A549 (cell line): Measurements from ENCODE around the gene UTP25. TPM values are rescaled to one million over a fixed set of nuclear protein-coding genes. Genes with fewer than 3 reads are reported as not detected.
"Not testable (repeated sequence)": the region's sequence is repeated elsewhere in the genome, so short reads cannot be mapped to it uniquely, and the experiment has no call there.

Experiments
- ATAC-seq, 2 experiments: fragments of 200-7000 bp in 1 of 2; fragments of >200 bp in 1 of 2; cut with Nextera tagmentation in 1 of 2; cut with Tn5 transposase in 1 of 2; 3 replicates each; pipeline versions ENCODE4 v1.8.0 to v1.9.1; 2018 to 2020; ENCODE audit warnings: mild to moderate bottlenecking in 1 of 2, moderate library complexity in 1 of 2
- CTCF ChIA-PET: fragments of 300-600 bp; sonication (Branson Sonifier 250); formaldehyde crosslinking; extraction: SDS; loops from one replicate; lab custom pipeline; 2021; ENCODE audit warnings: antibody characterized with exemption, inconsistent platforms; lab: Yijun Ruan, JAX
- POLR2A ChIA-PET: fragments of 350-600 bp; formaldehyde crosslinking; extraction: SDS; loops from one replicate; lab custom pipeline; 2021; ENCODE audit warnings: antibody characterized with exemption, inconsistent platforms; lab: Yijun Ruan, JAX
- DNase-seq, 2 experiments: peaks; one replicate each; pipeline versions ENCODE4 v3.0.0 to v3.0.0-alpha.2; 2011 to 2016; ENCODE audit warnings: low read depth in 1 of 2, low spot score in 1 of 2
- FAIRE-seq: peaks from 2 replicates; lab custom pipeline; 2011; peaks lifted over from hg19 to GRCh38; lab: Jason Lieb, UNC
- H3K27ac ChIP-seq, 2 experiments: fragments of >200 bp; sonication (Bioruptor Twin); formaldehyde crosslinking; 3 replicates each; pipeline ENCODE4 v1.5.1; 2016 to 2017
- H3K4me1 ChIP-seq: fragments of >200 bp; sonication (Bioruptor Twin); formaldehyde crosslinking; 3 replicates; pipeline ENCODE4 v1.6.1; 2016
- H3K4me2 ChIP-seq: fragments of >200 bp; sonication (Bioruptor Twin); formaldehyde crosslinking; 3 replicates; pipeline ENCODE4 v1.6.1; 2016
- H3K4me3 ChIP-seq: fragments of >200 bp; sonication (Bioruptor Twin); formaldehyde crosslinking; 3 replicates; pipeline ENCODE4 v1.5.1; 2016
- H3K9me3 ChIP-seq: fragments of >200 bp; sonication (Bioruptor Twin); formaldehyde crosslinking; 3 replicates; pipeline ENCODE4 v1.6.1; 2016
- BHLHE40 ChIP-seq: IDR thresholded peaks from 2 replicates; pipeline ENCODE4 v1.6.1; 2012; ENCODE audit warnings: low read depth, low read length, inconsistent platforms
- CBX2 ChIP-seq: fragments of 200-600 bp; sonication (generic); IDR thresholded peaks from 2 replicates; pipeline ENCODE4 v1.6.1; 2016; ENCODE audit warnings: low read depth, mild to moderate bottlenecking, borderline replicate concordance
- CEBPB ChIP-seq, 2 experiments: fragments of >200 bp in 1 of 2; sonication (Bioruptor Twin) in 1 of 2; formaldehyde crosslinking in 1 of 2; IDR thresholded peaks; 2 replicates each; pipeline ENCODE4 v1.6.1; 2012 to 2016
- EHMT2 ChIP-seq: fragments of 200-600 bp; sonication (generic); IDR thresholded peaks from 2 replicates; pipeline ENCODE4 v1.6.1; 2016; ENCODE audit warnings: antibody characterized with exemption, low read depth, mild to moderate bottlenecking, moderate library complexity
- HDAC2 ChIP-seq: fragments of 200-600 bp; sonication (generic); IDR thresholded peaks from 2 replicates; pipeline ENCODE4 v1.6.1; 2016
- HEYL ChIP-seq: fragments of 250-450 bp; sonication (Bioruptor Pico); IDR thresholded peaks from 2 replicates; pipeline ENCODE4 v1.8.0; 2021; ENCODE audit warnings: mild to moderate bottlenecking, moderate library complexity
- HOXB13 ChIP-seq: fragments of 250-450 bp; sonication (Bioruptor Pico); IDR thresholded peaks from 2 replicates; pipeline ENCODE4 v1.5.0; 2020; ENCODE audit warnings: low read depth, mild to moderate bottlenecking, moderate library complexity
- HOXB5 ChIP-seq: fragments of 250-450 bp; sonication (Bioruptor Pico); IDR thresholded peaks from 2 replicates; pipeline ENCODE4 v1.5.0; 2020; ENCODE audit warnings: mild to moderate bottlenecking, moderate library complexity
- KDM1A ChIP-seq: fragments of 200-600 bp; sonication (generic); IDR thresholded peaks from 2 replicates; pipeline ENCODE4 v1.6.1; 2016; ENCODE audit warnings: low read depth, mild to moderate bottlenecking
- KDM5A ChIP-seq: fragments of 200-600 bp; sonication (generic); IDR thresholded peaks from 2 replicates; pipeline ENCODE4 v1.6.1; 2016; ENCODE audit warnings: antibody characterized with exemption, mild to moderate bottlenecking
- MAFK ChIP-seq: fragments of 450-650 bp; IDR thresholded peaks from 2 replicates; pipeline ENCODE4 v1.6.1; 2014; ENCODE audit not compliant: partially characterized antibody
- MAZ ChIP-seq: fragments of 150-350 bp; IDR thresholded peaks from 2 replicates; pipeline ENCODE4 v1.6.1; 2014; ENCODE audit warnings: antibody characterized with exemption, low read depth, low read length, borderline replicate concordance
- MYC ChIP-seq: IDR thresholded peaks from 2 replicates; pipeline ENCODE4 v1.6.1; 2012; ENCODE audit warnings: mild to moderate bottlenecking, inconsistent platforms, low read length, improper control_type of control experiment, borderline replicate concordance
- POLR2AphosphoS2 ChIP-seq: conservative IDR thresholded peaks from 2 replicates; pipeline ENCODE4 v1.6.1; 2012; ENCODE audit warnings: low read length, improper control_type of control experiment, inconsistent platforms
- RARB ChIP-seq: fragments of 250-450 bp; sonication (Bioruptor Pico); IDR thresholded peaks from 2 replicates; pipeline ENCODE4 v1.8.0; 2021; ENCODE audit warnings: mild to moderate bottlenecking, moderate library complexity
- RNF2 ChIP-seq: fragments of 200-600 bp; sonication (generic); IDR thresholded peaks from 2 replicates; pipeline ENCODE4 v1.6.1; 2016; ENCODE audit warnings: low read depth, mild to moderate bottlenecking, antibody characterized with exemption, moderate library complexity, borderline replicate concordance
- SMC3 ChIP-seq: fragments of >200 bp; sonication (Bioruptor Twin); formaldehyde crosslinking; IDR thresholded peaks from 3 replicates; pipeline ENCODE4 v1.6.1; 2018; ENCODE audit warnings: inconsistent platforms
- SREBF2 ChIP-seq: fragments of 450-650 bp; IDR thresholded peaks from 2 replicates; pipeline ENCODE4 v1.6.1; 2014; ENCODE audit warnings: mild to moderate bottlenecking, moderate library complexity
- TFCP2L1 ChIP-seq: fragments of 250-450 bp; sonication (Bioruptor Pico); IDR thresholded peaks from 2 replicates; pipeline ENCODE4 v1.5.0; 2021; ENCODE audit warnings: mild to moderate bottlenecking
- ZSCAN20 ChIP-seq: fragments of 250-450 bp; sonication (Bioruptor Pico); IDR thresholded peaks from 2 replicates; pipeline ENCODE4 v1.8.0; 2022; ENCODE audit warnings: mild to moderate bottlenecking, moderate library complexity
- WGBS: methylation state at CpG from one replicate; pipeline ENCODE4 v1.1.6; 2017; ENCODE audit errors: missing lambda C conversion rate; 5-methylcytosine and 5-hydroxymethylcytosine counted together
- polyA plus RNA-seq, 4 experiments: library from polyadenylated mRNA; depleted of rRNA in 3 of 4; stranded (reverse); fragments of >200 nt; fragmentation: RNase III in 1 of 4; extraction: RNeasy Plus Mini Kit Qiagen cat#74134 plus additional on column Dnase treatment in 1 of 4; gene quantifications; 2 replicates in 3 of 4; 3 replicates in 1 of 4; pipeline ENCODE4 v1.2.3, GENCODE V29; 2011 to 2017
- TF ChIP-seq, protein P1 (sequence below): fragments of 150-350 bp; IDR thresholded peaks from 2 replicates; pipeline ENCODE4 v1.6.1; 2014; ENCODE audit warnings: low read depth, mild to moderate bottlenecking, low read length
- TF ChIP-seq, protein P2 (sequence below): fragments of >200 bp; sonication (Bioruptor Twin); formaldehyde crosslinking; IDR thresholded peaks from 2 replicates; pipeline ENCODE4 v1.6.1; 2016
- TF ChIP-seq, protein P3 (sequence below): fragments of 250-450 bp; sonication (Bioruptor Pico); IDR thresholded peaks from 2 replicates; pipeline ENCODE4 v1.5.0; 2020; ENCODE audit warnings: low read depth, mild to moderate bottlenecking, moderate library complexity
- TF ChIP-seq, protein P4 (sequence below): IDR thresholded peaks from 2 replicates; pipeline ENCODE4 v1.6.1; 2012
- TF ChIP-seq, protein P5 (sequence below): fragments of 450-650 bp; IDR thresholded peaks from 2 replicates; pipeline ENCODE4 v1.6.1; 2014; ENCODE audit warnings: antibody characterized with exemption

Gene UTP25
- polyA plus RNA-seq, 2 of the 4 experiments (the other 2 are of a cell fraction) = 8.4 to 16.5 TPM

DNA sequence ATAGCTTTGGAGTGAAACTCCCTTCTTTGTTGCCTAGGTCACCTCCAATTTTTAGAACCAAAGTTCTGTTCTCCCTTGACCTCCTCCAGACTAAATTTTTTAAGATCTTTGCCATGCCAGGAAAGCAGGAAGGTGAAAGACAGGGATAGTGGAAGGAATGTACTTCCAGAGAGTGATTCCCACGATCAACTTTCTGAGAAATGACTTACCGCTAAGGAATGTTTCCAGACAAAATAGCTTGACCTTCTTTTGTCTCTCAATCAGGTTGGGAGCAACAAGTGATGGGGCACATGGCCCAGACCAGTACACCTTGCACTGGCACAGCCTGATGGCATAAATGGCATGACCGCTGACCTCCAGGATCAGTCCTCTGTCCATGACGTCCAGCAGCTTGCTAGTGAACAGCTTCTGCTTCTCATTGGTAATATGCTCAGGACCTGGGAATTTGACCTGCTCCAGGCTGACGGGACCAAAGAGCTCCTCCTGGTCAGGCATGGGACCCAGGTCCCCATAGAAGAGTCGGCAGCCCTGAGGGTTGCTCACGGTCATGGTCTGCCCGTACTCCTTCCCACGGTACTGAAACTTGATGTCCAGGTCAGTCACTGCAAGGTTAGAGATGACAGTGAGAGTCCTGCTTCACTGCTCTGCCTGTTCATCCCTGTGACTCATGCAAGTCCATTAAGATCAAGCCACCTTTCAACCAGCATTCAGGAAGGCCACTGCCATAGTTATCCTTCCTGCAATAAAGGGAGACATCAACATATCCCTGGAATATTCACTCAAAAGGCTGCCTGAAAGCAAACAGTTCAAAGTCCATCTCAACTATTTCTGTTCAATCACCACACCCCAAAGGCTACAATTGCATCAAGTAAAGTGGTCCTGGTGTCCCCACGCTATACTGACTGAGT is 37.2 kb upstream of the UTP25 start:
- ChIA-PET POLR2A (no interaction called here), CTCF (interaction anchor here (0.7 to 3.6 kb wide), 4 partner anchors 10 to 42 kb away, joined by 3 to 14 read pairs (median 8); no protein-coding TSS in a partner anchor)
- Histone ChIP-seq H3K4me2 (peak overlapping the region; percentile 45), H3K27ac (no peak overlapping the region), H3K4me1 (peaks cover 11% of the 10 kb centered on the region; the same call in 2 of the 3 replicates), H3K9me3 (peaks cover 4% of the 10 kb centered on the region; the same call in 2 of the 3 replicates), H3K4me3 (no peak overlapping the region)
- FAIRE-seq (no peak), ATAC-seq (peak in 1 of 2 experiments; percentile 53; a peak in 3 of 6 replicates), DNase-seq (peak in 1 of 2 experiments; percentile 33)
- 48% methylated on average over 10 of the region's 10 CpGs for WGBS
- TF ChIP-seq, protein P1, sequence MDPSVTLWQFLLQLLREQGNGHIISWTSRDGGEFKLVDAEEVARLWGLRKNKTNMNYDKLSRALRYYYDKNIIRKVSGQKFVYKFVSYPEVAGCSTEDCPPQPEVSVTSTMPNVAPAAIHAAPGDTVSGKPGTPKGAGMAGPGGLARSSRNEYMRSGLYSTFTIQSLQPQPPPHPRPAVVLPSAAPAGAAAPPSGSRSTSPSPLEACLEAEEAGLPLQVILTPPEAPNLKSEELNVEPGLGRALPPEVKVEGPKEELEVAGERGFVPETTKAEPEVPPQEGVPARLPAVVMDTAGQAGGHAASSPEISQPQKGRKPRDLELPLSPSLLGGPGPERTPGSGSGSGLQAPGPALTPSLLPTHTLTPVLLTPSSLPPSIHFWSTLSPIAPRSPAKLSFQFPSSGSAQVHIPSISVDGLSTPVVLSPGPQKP = no peak
- TF ChIP-seq RNF2 = no peak
- TF ChIP-seq, protein P2, sequence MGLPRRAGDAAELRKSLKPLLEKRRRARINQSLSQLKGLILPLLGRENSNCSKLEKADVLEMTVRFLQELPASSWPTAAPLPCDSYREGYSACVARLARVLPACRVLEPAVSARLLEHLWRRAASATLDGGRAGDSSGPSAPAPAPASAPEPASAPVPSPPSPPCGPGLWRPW = no peak
- TF ChIP-seq MYC = no peak
- TF ChIP-seq POLR2AphosphoS2 = no peak
- TF ChIP-seq ZSCAN20 (CRISPR knock-in tag) = no peak
- TF ChIP-seq EHMT2 = no peak
- no peak for TF ChIP-seq MAZ
- no peak for TF ChIP-seq MAFK

DNA sequence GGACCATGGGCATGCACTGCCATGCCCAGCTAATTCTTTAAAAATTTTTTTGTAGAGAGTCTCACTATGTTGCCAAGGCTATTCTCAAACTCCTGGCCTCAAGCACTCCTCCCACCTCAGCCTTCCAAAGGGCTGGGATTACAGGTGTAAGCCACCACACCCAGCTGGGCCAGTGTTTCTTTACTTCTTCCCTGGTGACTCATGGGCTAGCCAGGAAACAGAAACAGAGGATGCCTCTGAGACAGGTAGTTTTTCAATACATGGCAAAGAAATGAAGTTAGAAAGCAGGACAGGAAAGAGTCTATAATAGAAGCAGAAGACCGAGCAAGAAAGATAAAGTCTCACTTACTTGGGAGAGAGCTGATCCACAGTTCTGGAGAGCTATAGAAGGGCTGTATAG is 35.9 kb upstream of the UTP25 start:
- POLR2A ChIA-PET = no interaction called here
- no peaks in the 10 kb centered on the region; the same call in 2 of the 3 replicates for H3K9me3 ChIP-seq
- CTCF ChIA-PET = interaction anchor here (2.1 to 3.6 kb wide), 2 partner anchors 9 to 31 kb away, joined by 13 to 14 read pairs; no protein-coding TSS in a partner anchor
- TF ChIP-seq SMC3 (no peak), HDAC2 (no peak), HEYL (CRISPR knock-in tag) (no peak), HOXB13 (CRISPR knock-in tag) (no peak), CBX2 (no peak), EHMT2 (no peak), SREBF2 (no peak), KDM1A (no peak), MYC (no peak), CEBPB (IDR thresholded peaks at IDR 0.05) (no peak), RARB (CRISPR knock-in tag) (no peak), TFCP2L1 (CRISPR knock-in tag) (no peak), HOXB5 (CRISPR knock-in tag) (no peak), BHLHE40 (no peak), KDM5A (no peak)
- TF ChIP-seq, protein P3, sequence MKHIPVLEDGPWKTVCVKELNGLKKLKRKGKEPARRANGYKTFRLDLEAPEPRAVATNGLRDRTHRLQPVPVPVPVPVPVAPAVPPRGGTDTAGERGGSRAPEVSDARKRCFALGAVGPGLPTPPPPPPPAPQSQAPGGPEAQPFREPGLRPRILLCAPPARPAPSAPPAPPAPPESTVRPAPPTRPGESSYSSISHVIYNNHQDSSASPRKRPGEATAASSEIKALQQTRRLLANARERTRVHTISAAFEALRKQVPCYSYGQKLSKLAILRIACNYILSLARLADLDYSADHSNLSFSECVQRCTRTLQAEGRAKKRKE (CRISPR knock-in tag) = no peak
- TF ChIP-seq, protein P4, sequence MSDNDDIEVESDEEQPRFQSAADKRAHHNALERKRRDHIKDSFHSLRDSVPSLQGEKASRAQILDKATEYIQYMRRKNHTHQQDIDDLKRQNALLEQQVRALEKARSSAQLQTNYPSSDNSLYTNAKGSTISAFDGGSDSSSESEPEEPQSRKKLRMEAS = no peak
- TF ChIP-seq, protein P5, sequence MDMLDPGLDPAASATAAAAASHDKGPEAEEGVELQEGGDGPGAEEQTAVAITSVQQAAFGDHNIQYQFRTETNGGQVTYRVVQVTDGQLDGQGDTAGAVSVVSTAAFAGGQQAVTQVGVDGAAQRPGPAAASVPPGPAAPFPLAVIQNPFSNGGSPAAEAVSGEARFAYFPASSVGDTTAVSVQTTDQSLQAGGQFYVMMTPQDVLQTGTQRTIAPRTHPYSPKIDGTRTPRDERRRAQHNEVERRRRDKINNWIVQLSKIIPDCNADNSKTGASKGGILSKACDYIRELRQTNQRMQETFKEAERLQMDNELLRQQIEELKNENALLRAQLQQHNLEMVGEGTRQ = no peak
- H3K4me2 ChIP-seq = no peak overlapping the region
- H3K4me3 ChIP-seq = no peak overlapping the region
- ATAC-seq (no peak), FAIRE-seq (no peak), DNase-seq (no peak)
- H3K4me1 ChIP-seq = peaks cover 11% of the 10 kb centered on the region; the same call in 2 of the 3 replicates
- H3K27ac ChIP-seq = no peak overlapping the region
- 24% methylated on average over 1 of the region's 1 CpG for WGBS

DNA sequence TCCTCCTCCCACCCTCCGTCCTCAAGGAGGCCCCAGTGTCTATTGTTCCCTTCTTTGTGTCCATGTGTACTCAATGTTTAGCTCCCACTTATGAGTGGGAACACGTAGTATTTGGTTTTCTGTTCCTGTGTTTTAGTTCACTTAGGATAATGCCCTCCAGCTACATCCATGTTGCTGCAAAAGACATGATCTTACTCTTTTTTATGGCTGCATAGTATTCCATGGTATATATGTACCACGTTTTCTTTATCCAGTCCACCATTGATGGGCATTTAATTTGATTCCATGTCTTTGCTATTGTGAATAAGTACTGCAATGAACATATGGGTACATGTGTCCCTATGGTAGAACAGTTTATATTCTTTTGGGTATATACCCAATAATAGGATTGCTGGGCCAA is 34.1 kb upstream of the UTP25 start:
- H3K4me2 ChIP-seq = not testable (repeated sequence)
- 17% methylated on average over 3 of the region's 3 CpGs for WGBS

More for the DNA sequence above, 34.1 kb upstream of the UTP25 start:
- FAIRE-seq, DNase-seq, ATAC-seq, H3K4me3 ChIP-seq, H3K9me3 ChIP-seq, POLR2A ChIA-PET, H3K27ac ChIP-seq: not testable (repeated sequence)
- CTCF ChIA-PET = interaction anchor here (1.3 kb wide), 2 partner anchors 30 to 45 kb away, joined by 3 to 5 read pairs; no protein-coding TSS in a partner anchor
- H3K4me1 ChIP-seq = peaks cover 11% of the 10 kb centered on the region; the same call in 2 of the 3 replicates
